ENCODE measurements around the gene TTC24. TPM values are rescaled to one million over a fixed set of nuclear protein-coding genes. Genes with fewer than 3 reads are reported as not detected.
"Not testable (repeated sequence)": the region's sequence is repeated elsewhere in the genome, so short reads cannot be mapped to it uniquely, and the experiment has no call there.

The TTC24 gene
- total RNA-seq (2014; rRNA removed; shearing (Covaris generic)) = not detected in 2 replicates

- no peak for DNase-seq (ENCODE audit: low read depth)
Observed at GRCh38 chr1:156579472-156579871, at the start of gene TTC24. Gene TTC24 (plus strand): TSS chr1:156579723. CDS start chr1:156581365, 1,642 bp downstream.

DNA sequence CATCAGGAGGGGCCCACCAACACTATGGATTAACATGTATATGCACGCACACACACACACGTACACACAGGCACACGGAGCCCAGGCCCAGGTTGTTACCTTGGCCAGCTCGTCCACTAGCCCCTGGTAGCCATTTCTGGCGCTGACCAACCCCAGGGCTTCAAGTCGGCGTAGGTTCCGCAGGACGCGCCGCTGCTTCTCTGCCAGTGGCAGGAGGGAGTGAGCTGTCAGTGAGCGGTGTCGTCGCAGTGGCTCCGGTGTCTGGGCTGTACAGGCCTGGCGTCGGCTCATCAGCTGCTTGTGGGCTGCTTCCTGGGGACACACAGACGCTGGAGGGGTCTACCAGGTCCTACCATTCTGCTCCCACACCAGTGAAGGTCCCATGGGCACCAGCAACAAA is 49.5 kb upstream of the TTC24 start:
- no peak for DNase-seq (ENCODE audit: low read depth)

DNA sequence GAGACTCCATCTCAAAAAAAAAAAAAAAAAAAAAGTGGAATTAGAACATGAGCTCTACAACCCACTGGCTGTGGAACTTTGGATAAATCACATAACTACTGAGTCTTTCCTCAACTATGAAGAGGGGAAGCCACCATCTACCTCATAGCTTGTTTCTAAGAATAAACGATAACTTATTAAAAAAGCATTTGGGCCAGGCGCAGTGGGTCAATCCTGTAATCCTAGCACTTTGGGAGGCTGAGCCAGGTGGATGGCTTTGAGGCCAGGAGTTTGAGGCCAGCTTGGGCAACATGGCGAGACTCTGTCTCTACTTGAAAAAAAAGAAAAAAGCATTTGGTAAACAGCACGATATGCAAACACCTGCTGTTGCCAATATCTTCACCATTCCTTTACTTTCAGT is 47.1 kb upstream of the TTC24 start:
- no peak for DNase-seq (ENCODE audit: low read depth)

DNA sequence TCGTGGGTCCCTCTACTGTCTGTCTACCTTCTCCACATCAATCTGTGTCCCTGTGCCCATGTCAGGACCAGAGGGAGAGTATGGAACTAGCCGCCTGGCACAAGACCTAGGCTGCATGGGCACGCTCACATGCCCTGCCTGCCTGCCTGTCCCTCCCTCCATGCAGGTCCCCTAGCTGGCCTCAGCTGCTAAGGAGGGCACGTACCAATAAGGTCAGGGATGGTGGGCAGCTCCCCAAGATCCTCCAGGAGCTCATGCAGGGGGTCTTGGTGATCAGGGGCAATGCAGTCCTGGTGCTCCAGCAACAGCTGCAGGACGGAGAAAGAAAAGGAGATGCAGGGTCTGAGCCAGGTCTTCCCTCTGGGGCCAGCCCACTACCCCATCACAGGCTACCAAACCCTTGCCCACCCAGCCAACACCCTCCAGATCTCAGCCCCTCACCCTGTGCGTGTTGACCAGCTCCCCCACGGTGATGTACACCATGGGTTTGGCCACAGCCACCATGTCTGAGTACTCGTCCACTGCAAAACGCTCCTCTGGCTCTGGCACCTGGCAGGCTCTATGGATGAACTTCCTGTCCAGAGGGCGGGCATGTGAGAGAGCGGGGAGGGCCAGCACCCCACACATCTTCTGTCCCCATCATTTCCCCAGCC is 45.8 kb upstream of the TTC24 start:
- DNase-seq (ENCODE audit: low read depth) = no peak

GRCh38 chr1:156534424-156535060 is 45.0 kb upstream of the TTC24 start:
- DNase-seq (ENCODE audit: low read depth) = no peak

DNA sequence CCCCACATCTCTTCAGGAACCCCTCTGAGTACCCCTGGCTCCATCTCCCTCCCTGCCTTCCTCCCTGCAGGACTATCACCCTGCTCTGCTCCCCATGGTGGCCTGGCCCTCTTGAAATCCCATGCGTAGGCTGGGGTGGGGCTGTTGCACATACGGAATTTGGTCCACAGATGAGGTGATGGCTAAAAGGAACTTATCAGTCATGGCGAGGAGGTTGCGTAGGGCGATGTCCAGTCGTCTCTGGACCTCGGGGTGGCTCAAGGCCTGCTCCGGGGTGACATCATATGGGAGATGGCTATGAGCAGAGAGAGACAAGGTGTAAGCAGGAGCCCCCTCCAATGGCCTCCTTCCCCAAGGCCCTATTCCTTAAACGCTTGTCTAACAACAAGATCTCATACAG is 42.5 kb upstream of the TTC24 start:
- no peak for DNase-seq (ENCODE audit: low read depth)

DNA sequence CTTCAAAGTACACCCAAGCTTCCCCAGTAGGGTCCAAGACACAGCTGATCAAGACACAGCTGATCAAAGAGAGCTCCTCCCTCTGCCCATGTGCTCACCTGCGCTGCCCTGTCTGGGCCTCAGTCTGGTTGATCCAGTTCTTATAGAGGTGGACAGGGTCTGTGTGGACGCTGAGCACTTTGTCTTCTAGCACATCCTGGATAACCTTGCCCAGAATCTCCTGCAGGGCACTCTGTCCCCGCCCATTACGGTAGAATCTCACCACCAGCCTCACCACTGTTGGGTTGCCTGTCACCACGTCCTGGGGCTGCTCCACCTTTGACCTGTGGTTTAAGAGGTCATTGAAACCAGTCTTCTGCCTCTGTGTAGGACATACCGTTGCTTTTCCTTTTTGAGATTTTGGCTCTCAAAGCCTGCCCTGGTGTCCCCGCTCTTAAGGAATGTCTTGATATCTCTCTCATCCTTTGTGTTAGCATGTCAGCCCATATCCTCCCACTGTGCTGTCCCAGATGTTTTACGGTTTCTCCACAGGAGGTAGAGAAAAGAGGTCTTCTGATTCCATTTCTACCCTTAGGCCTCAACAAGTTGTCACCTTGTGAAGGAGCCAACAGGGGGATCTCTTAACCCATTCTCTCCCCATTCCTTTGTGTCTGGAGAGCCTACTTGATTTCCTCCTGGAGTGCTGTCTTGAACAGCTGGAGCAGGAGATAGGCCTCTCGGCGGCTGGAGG is 40.6 kb upstream of the TTC24 start:
- no peak for DNase-seq (ENCODE audit: low read depth)

GRCh38 chr1:156539818-156540355 is 39.6 kb upstream of the TTC24 start:
- DNase-seq (ENCODE audit: low read depth) = no peak

GRCh38 chr1:156540955-156541354 is 38.6 kb upstream of the TTC24 start:
- no peak for DNase-seq (ENCODE audit: low read depth)

DNA sequence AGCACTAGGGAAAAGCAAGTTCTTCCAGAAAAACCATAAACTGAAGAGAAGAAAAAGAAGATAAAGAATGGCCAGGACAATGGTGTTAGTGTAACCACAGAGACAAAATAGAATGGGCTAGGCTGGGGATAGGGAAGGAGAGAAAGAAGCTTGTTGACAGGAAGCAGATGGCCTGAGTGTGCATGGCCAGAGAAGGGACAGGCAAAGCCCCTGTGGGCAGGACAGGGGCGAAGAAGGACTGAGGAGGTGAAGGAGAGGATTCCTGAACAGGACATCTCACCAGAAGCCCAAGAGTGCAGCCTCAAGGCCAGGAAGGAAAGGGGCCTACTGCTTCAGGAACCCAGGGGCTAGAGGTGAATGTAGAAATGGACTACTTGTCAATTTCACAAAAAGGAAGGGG is 36.5 kb upstream of the TTC24 start:
- no peak for DNase-seq (ENCODE audit: low read depth)

- no peak for DNase-seq (ENCODE audit: low read depth)
Observed at GRCh38 chr1:156544592-156545102, 34.9 kb upstream of the TTC24 start.

DNA sequence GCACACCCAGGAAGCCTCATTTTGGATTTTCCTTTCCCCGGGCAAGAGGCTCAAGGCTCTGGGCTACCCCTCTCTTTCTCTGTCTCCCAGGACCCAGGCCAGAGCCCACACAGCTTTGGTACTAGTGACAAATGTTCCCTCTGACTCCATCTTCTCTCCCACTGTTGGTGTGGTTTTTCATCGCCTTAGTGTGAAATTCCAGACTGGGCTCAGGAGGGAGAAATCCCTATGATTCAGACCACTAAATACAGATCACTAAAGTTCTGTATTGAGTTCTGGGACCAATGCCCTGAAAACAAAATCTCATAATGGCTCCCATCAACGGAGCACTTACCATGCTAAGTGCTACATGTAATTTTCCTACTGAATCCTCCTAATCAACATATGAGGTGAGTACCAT is 33.3 kb upstream of the TTC24 start:
- DNase-seq (ENCODE audit: low read depth) = no peak

- no peak for DNase-seq (ENCODE audit: low read depth)
Observed at GRCh38 chr1:156547434-156547833, 32.1 kb upstream of the TTC24 start.

DNA sequence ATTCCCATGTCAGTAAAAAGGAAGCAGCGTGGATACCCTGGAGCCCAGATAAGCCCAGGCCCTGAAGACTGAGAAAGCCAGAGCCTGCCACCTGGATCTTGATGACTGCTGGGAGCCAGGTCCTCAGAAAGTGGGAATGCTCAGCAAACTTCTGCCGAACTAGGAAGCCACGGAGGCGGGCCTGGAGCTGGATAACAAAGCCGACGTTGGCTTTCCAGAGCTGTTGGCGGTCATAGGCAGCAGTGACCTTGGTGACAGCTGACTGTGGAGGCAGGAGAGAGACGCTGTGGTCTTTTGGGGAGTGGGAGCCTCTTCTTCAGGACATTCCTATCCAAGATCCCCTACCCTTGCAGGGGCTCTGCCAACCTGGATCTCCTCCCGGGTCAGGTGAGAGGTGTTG is 31.5 kb upstream of the TTC24 start:
- DNase-seq (ENCODE audit: low read depth) = no peak

DNA sequence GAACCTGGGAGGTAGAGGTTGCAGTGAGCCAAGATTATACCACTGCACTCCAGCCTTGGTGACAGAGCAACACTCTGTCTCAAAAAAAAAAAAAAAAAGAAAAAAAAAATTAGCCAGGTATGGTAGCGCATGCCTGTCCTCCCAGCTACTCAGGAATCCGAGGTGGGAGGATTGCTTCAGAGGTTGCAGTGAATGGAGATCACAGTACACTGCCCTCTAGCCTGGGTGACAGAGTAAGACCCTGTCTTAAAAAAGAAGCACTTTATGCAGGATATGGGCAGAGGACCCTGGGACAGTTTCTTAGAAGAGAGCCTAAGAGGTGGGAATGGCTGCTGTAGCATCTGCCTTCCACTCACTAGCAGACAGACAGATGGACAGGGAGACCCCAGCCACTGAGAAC is 30.1 kb upstream of the TTC24 start:
- DNase-seq (ENCODE audit: low read depth) = no peak

GRCh38 chr1:156549831-156550230 is 29.7 kb upstream of the TTC24 start:
- no peak for DNase-seq (ENCODE audit: low read depth)

DNA sequence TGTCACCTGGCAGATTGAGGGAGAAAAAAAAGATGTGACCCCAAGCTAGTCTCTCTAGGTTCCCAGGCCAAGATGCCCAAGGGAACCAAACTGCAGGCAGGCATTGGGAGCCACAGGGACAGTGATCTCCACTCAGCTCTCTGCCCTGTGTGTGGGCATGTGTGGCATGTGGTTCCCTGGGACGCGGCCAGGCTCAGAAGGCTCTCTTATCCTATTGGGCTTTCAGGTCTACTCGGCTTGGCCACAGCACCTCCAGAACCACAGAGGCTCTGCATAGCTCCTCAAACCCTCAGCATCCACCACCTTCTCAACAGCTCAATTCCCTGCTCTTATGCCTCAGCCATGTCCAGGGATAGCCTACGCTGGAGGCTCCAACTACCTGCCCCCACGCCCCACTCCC is 29.2 kb upstream of the TTC24 start:
- DNase-seq (ENCODE audit: low read depth) = no peak

GRCh38 chr1:156551066-156551643 is 28.4 kb upstream of the TTC24 start:
- DNase-seq (ENCODE audit: low read depth) = no peak

- peak; percentile 81 for DNase-seq (ENCODE audit: low read depth)
Observed at GRCh38 chr1:156551869-156552268, 27.7 kb upstream of the TTC24 start.

DNA sequence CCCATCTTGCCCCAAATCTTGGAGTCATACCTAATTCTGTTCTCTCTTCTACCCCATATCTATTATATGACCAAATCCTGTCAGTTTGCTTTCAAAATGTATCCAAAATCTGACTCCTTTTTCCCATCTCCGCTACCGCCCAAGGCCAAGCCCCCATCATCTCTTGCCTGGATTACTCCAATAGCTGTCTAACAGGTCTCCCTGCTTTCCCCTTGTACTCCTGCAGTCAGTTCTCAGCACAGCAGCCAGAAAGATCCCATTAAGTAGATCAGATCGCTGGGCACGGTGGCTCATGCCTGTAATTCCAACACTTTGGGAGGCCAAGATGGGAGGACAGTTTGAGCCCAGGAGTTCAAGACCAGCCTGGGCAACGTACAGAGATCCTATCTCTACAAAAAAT is 27.0 kb upstream of the TTC24 start:
- DNase-seq (ENCODE audit: low read depth) = no peak

DNA sequence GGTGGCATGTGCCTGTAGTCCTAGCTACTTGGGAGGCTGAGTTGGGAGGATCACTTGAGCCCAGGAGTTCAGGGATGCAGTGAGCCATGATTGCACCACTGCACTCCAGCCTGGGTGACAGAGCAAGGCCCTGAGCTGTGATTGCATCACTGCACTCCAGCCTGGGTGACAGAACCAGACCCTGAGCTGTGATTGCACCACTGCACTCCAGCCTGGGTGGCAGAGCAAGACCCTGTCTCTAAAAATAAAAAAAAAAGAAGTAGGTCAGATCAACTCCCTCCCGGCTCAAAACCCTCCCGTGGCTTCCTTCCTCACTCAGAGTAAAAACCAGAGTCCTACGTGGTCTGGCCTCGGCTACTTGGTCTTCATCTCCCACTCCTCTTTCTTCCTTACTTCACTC is 26.6 kb upstream of the TTC24 start:
- DNase-seq (ENCODE audit: low read depth) = not testable (repeated sequence)

DNA sequence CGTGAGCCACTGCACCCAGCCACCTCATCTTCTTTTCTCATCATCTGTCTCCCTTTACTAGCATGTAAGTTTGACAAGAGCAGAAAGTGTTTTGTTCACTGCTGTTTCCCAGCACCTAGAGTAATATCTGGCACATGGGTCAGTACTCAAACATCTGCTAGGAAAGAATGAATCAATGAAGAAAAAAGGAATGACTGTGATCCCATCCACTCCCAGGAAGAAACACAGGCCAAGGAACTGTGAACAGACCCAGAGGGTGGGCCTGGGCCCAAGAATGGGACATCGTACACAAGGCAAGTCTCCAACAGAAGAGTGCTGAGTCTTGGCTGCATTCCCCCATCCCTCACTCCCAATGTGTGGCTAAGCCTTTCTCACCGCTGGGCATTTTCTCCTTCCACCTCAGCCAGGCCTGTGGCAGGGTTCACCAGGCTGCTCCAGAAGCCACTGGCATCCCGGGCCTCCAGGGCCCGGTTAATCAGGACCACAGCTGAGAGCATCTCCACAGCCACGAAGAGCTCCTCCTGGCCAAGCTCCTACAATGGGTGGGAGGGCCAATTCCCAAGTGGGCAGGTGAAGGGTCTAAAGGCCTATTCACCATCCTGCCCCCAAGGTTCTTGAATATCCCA is 25.6 kb upstream of the TTC24 start:
- no peak for DNase-seq (ENCODE audit: low read depth)
